Activated CD4-positive, alpha-beta T cell treated with anti-CD3 and anti-CD28 coated beads, Interleukin-2, amount 10 ng/mL, durations not matched to agents 24 days and 14 days (primary cell): Measurements from ENCODE around the gene PDIK1L. TPM values are rescaled to one million over a fixed set of nuclear protein-coding genes. Genes with fewer than 3 reads are reported as not detected.

Experiments used
- DNase-seq: peaks from one replicate; pipeline ENCODE4 v3.0.0; 2022
- H3K27ac Mint-ChIP-seq: one replicate; pipeline ENCODE4 v1.8.0; 2022; ENCODE audit warnings: mild to moderate bottlenecking, mixed read lengths
- H3K27me3 Mint-ChIP-seq: one replicate; pipeline ENCODE4 v1.8.0; 2022; ENCODE audit warnings: mixed read lengths
- H3K36me3 Mint-ChIP-seq: one replicate; pipeline ENCODE4 v1.8.0; 2022; ENCODE audit warnings: low read depth, mild to moderate bottlenecking, mixed read lengths
- H3K4me1 Mint-ChIP-seq: one replicate; pipeline ENCODE4 v1.8.0; 2021; ENCODE audit warnings: mixed read lengths
- H3K4me3 Mint-ChIP-seq: one replicate; pipeline ENCODE4 v1.8.0; 2022; ENCODE audit warnings: mild to moderate bottlenecking, moderate library complexity, mixed read lengths
- H3K9me3 Mint-ChIP-seq: one replicate; pipeline ENCODE4 v1.8.0; 2021; ENCODE audit warnings: mixed read lengths
- intact Hi-C: fragments of 100-400 bp; cut with micrococcal nuclease; formaldehyde crosslinking; loops from one replicate; pipeline ENCODE4 v1.15.1; 2023
- total RNA-seq: library from RNA; stranded (reverse); gene quantifications from 2 replicates; pipeline ENCODE4 v1.2.3, GENCODE V29; 2022

Gene PDIK1L
- total RNA-seq: 15.8 and 18.7 TPM in 2 replicates

DNA sequence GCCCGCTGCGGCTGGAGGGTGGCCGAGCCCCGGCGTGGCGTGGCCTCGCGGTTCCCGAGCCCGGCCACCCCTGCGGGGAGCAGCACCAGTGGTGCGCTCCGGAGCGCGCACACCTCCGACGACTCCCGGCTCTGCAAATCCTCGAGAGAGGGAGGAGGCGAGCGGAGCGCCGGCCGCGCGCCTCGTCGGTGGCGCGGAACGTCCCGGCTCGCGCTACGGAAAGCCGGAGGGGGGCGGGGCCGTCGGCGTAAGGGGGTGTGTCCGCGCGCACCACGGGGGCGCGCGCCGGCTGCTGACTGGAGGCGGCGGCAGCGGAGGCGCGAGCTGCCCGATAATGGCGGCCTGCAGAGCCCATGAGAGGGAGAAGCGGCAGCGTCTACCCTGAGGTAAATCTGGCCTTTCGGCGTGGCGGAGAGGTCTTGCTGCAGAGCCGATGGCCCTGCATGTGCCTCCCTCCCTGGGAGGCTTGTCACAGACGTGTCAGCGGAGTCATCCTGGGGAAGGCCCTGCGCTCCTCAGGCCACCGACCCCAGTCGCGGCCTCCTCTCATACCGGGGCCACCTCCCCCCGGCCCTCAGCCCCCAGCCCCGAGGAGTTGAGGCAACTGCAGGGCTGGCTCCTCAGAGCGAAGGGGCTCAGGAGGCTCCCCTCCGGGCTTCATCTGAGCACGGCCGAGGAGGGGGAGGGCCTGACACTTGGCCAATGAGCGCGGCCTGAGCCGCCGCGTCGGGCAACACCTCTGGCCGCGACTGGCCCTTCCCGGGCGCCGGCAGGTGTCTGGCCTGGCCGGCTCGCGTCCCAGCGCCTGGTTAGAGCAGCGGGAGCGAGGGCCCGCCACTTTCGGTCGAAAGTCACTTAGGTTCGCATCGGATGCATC, at the start of gene PDIK1L:
PDIK1L (plus strand) TSS at position 295 of the 877 bp plus-strand sequence. CDS start 2,485 bp downstream, outside the sequence.
- Mint-ChIP-seq H3K36me3 (peaks cover 16% of the 10 kb centered on the region), H3K9me3 (no peaks in the 10 kb centered on the region), H3K4me1 (peaks cover 28% of the 10 kb centered on the region), H3K27me3 (no peaks in the 10 kb centered on the region), H3K27ac (peak within 1 kb of the TSS; percentile 95), H3K4me3 (peak within 1 kb of the TSS; percentile 90)
- peak; percentile 98 for DNase-seq
- intact Hi-C loops: loop anchor here (1.0 to 5.0 kb wide), 8 partner anchors 12 to 321 kb away; partner anchors contain the start of genes CEP85, DHDDS and PAFAH2

GRCh38 chr1:26064553-26064952, 47.1 kb upstream of the PDIK1L start:
- H3K4me1 Mint-ChIP-seq: no peaks in the 10 kb centered on the region

GRCh38 chr1:26066160-26066559, 45.5 kb upstream of the PDIK1L start:
- intact Hi-C loops: no loop called here
- H3K27me3 Mint-ChIP-seq: peaks cover 34% of the 10 kb centered on the region

More at GRCh38 chr1:26064553-26064952, 47.1 kb upstream of the PDIK1L start:
- DNase-seq: no peak
- Mint-ChIP-seq H3K27ac (no peak overlapping the region), H3K9me3 (no peaks in the 10 kb centered on the region), H3K36me3 (no peaks in the 10 kb centered on the region), H3K27me3 (peaks cover 29% of the 10 kb centered on the region), H3K4me3 (no peak overlapping the region)
- intact Hi-C loops: no loop called here

GRCh38 chr1:26066857-26067256, 44.8 kb upstream of the PDIK1L start:
- DNase-seq: no peak
- Mint-ChIP-seq H3K4me1 (no peaks in the 10 kb centered on the region), H3K4me3 (no peak overlapping the region), H3K36me3 (no peaks in the 10 kb centered on the region), H3K9me3 (no peaks in the 10 kb centered on the region), H3K27ac (no peak overlapping the region), H3K27me3 (peaks cover 32% of the 10 kb centered on the region)
- intact Hi-C loops: no loop called here

More at GRCh38 chr1:26066160-26066559, 45.5 kb upstream of the PDIK1L start:
- no peak for DNase-seq
- Mint-ChIP-seq H3K36me3 (no peaks in the 10 kb centered on the region), H3K4me3 (no peak overlapping the region), H3K4me1 (no peaks in the 10 kb centered on the region), H3K27ac (no peak overlapping the region), H3K9me3 (no peaks in the 10 kb centered on the region)

DNA sequence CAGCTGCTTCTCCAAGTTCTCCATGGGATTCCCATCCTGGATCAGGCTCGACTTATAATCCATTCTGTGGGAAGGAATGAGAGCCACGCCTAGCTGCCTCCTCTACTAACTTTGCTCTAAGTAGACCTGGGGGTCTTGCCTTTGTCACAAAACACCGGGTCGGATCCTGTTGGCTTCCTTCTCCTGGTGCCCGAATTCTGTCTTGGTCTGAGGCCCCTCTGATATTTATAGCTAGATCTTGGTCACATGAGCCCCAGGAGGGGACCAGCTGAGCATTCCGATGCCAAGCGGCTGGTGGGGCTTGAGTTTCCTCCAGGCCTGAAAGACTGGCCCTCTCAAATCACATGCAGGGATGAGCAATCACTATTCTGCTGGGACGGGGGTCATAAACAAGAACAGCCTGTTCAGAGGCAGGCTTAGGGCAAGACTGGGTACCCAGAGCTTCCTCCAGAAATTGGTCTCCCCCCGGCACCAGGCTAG, 44.2 kb upstream of the PDIK1L start, which contains the start of gene TRIM63:
TRIM63 (minus strand) TSS at position 199 of the 480 bp plus-strand sequence; CDS start at position 63, 136 bp downstream.
- Mint-ChIP-seq H3K36me3 (no peaks in the 10 kb centered on the region), H3K27ac (no peak within 1 kb of the TSS), H3K27me3 (peaks cover 35% of the 10 kb centered on the region), H3K9me3 (no peaks in the 10 kb centered on the region), H3K4me3 (no peak within 1 kb of the TSS), H3K4me1 (no peaks in the 10 kb centered on the region)
- no peak for DNase-seq
- intact Hi-C loops: no loop called here

- H3K27ac Mint-ChIP-seq: no peak overlapping the region
- no peak for DNase-seq
- H3K36me3 Mint-ChIP-seq: no peaks in the 10 kb centered on the region
- no peak overlapping the region for H3K4me3 Mint-ChIP-seq
- no peaks in the 10 kb centered on the region for H3K9me3 Mint-ChIP-seq
- H3K4me1 Mint-ChIP-seq: no peaks in the 10 kb centered on the region
- intact Hi-C loops: no loop called here
- H3K27me3 Mint-ChIP-seq: peaks cover 38% of the 10 kb centered on the region
Observed at GRCh38 chr1:26069941-26070295, 41.7 kb upstream of the PDIK1L start.

- Mint-ChIP-seq H3K4me3 (no peak overlapping the region), H3K27ac (no peak overlapping the region), H3K9me3 (no peaks in the 10 kb centered on the region), H3K4me1 (peaks cover 2% of the 10 kb centered on the region), H3K27me3 (peaks cover 38% of the 10 kb centered on the region), H3K36me3 (no peaks in the 10 kb centered on the region)
- intact Hi-C loops: no loop called here
- DNase-seq: no peak
Observed at GRCh38 chr1:26070296-26070962, 41.2 kb upstream of the PDIK1L start.

GRCh38 chr1:26070963-26071342, 40.7 kb upstream of the PDIK1L start:
- Mint-ChIP-seq H3K27ac (no peak overlapping the region), H3K36me3 (no peaks in the 10 kb centered on the region), H3K4me1 (peaks cover 6% of the 10 kb centered on the region), H3K9me3 (no peaks in the 10 kb centered on the region), H3K4me3 (no peak overlapping the region), H3K27me3 (peaks cover 36% of the 10 kb centered on the region)
- intact Hi-C loops: no loop called here
- no peak for DNase-seq

- peaks cover 9% of the 10 kb centered on the region for H3K4me1 Mint-ChIP-seq
- no peak overlapping the region for H3K4me3 Mint-ChIP-seq
- H3K9me3 Mint-ChIP-seq: no peaks in the 10 kb centered on the region
- no peak for DNase-seq
- no peak overlapping the region for H3K27ac Mint-ChIP-seq
- H3K36me3 Mint-ChIP-seq: no peaks in the 10 kb centered on the region
- intact Hi-C loops: no loop called here
- H3K27me3 Mint-ChIP-seq: peaks cover 35% of the 10 kb centered on the region
Observed at GRCh38 chr1:26072305-26072704, 39.3 kb upstream of the PDIK1L start.

DNA sequence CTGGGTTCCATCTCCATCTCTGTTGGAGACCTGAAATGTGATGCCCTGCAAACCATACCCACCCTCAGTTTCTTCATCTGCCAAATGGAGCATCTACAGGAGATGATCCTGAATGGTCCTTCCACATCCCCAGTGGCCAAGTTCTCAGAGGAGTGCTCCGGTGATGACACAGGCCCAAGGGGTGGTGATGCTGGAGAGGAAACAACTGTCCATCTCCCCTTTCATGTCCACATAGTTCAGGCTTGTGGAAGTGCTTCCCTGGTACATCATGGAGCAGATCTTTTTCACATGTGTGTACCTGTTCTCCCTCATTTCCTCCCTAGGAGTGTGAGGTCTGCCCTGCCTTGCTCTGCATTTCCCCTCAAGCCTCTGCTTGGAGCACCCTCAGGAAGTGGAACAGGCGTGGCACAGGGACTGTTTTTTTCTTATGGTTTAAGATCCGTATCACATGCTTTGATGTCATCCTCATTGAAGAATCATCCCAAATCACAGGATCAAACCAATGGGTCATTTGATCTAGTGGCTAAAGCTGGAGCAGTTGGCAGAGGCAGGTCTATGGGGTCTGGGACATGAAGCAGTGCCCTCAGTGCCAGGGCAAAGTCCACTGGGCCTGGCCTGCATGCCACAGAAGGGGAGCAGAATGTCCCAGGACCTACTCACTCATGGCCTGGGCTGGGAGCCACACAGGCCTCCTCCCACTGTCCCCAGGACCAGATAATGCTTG, 36.0 kb upstream of the PDIK1L start:
- Mint-ChIP-seq H3K9me3 (no peaks in the 10 kb centered on the region), H3K4me1 (peaks cover 9% of the 10 kb centered on the region), H3K27ac (no peak overlapping the region), H3K27me3 (peaks cover 28% of the 10 kb centered on the region), H3K36me3 (no peaks in the 10 kb centered on the region), H3K4me3 (no peak overlapping the region)
- intact Hi-C loops: no loop called here
- DNase-seq: no peak

GRCh38 chr1:26077524-26077923, 34.1 kb upstream of the PDIK1L start:
- Mint-ChIP-seq H3K36me3 (no peaks in the 10 kb centered on the region), H3K27me3 (peaks cover 19% of the 10 kb centered on the region), H3K27ac (no peak overlapping the region), H3K9me3 (no peaks in the 10 kb centered on the region), H3K4me1 (peaks cover 9% of the 10 kb centered on the region), H3K4me3 (no peak overlapping the region)
- DNase-seq: no peak
- intact Hi-C loops: no loop called here

- peaks cover 9% of the 10 kb centered on the region for H3K4me1 Mint-ChIP-seq
- no peaks in the 10 kb centered on the region for H3K36me3 Mint-ChIP-seq
- no peak for DNase-seq
- H3K9me3 Mint-ChIP-seq: no peaks in the 10 kb centered on the region
- H3K4me3 Mint-ChIP-seq: no peak overlapping the region
- no peak overlapping the region for H3K27ac Mint-ChIP-seq
- intact Hi-C loops: no loop called here
- H3K27me3 Mint-ChIP-seq: peaks cover 15% of the 10 kb centered on the region
Observed at GRCh38 chr1:26078286-26079177, 33.1 kb upstream of the PDIK1L start.

- no peaks in the 10 kb centered on the region for H3K9me3 Mint-ChIP-seq
Observed at GRCh38 chr1:26079178-26079563, 32.5 kb upstream of the PDIK1L start.

More at GRCh38 chr1:26079178-26079563, 32.5 kb upstream of the PDIK1L start:
- H3K27ac Mint-ChIP-seq: no peak overlapping the region
- peaks cover 9% of the 10 kb centered on the region for H3K4me1 Mint-ChIP-seq
- H3K36me3 Mint-ChIP-seq: no peaks in the 10 kb centered on the region
- DNase-seq: no peak
- H3K27me3 Mint-ChIP-seq: peaks cover 19% of the 10 kb centered on the region
- no peak overlapping the region for H3K4me3 Mint-ChIP-seq
- intact Hi-C loops: no loop called here
